OCI-LY7 (cell line): ENCODE measurements around the gene MERTK. TPM values are rescaled to one million over a fixed set of nuclear protein-coding genes. Genes with fewer than 3 reads are reported as not detected.

Source experiments
- BruUV-seq: library from RNA; stranded (reverse); fragments of 400-500 nt; replicated peaks from 2 replicates; lab custom pipeline; 2021; lab: Mats Ljungman, UMichigan
- CTCF ChIA-PET: fragments of 300-600 bp; sonication (Branson Sonifier 250); formaldehyde crosslinking; loops from one replicate; lab custom pipeline; 2022; ENCODE audit warnings: antibody characterized with exemption; ENCODE audit not compliant: unreplicated experiment; lab: Charles Lee
- POLR2A ChIA-PET: fragments of 300-600 bp; sonication (Branson Sonifier 250); formaldehyde crosslinking; loops from one replicate; lab custom pipeline; 2022; ENCODE audit warnings: antibody characterized with exemption; lab: Charles Lee
- DNase-seq: peaks from one replicate; pipeline ENCODE4 v3.0.0-alpha.2; 2015; ENCODE audit warnings: low spot score
- H2AFZ ChIP-seq: fragments of 200-600 bp; sonication (generic), shearing (Covaris generic); 2 replicates; pipeline ENCODE4 v1.6.1; 2014; ENCODE audit warnings: mild to moderate bottlenecking, antibody characterized with exemption, low read length, moderate library complexity
- H3K27ac ChIP-seq: fragments of 200-600 bp; sonication (generic); 2 replicates; pipeline ENCODE4 v1.5.1; 2014; ENCODE audit warnings: mixed run types, low read depth, mild to moderate bottlenecking, moderate library complexity, low read length, inconsistent platforms; ENCODE audit not compliant: poor library complexity, severe bottlenecking
- H3K36me3 ChIP-seq: fragments of 200-600 bp; sonication (generic); 2 replicates; pipeline ENCODE4 v1.6.1; 2014; ENCODE audit warnings: mild to moderate bottlenecking, antibody characterized with exemption, low read length, moderate library complexity, mixed read lengths; ENCODE audit not compliant: insufficient read depth
- H3K4me1 ChIP-seq: fragments of 200-600 bp; sonication (generic); 2 replicates; pipeline ENCODE4 v1.5.1; 2014; ENCODE audit warnings: mild to moderate bottlenecking, low read length; ENCODE audit not compliant: insufficient read depth, poor library complexity, severe bottlenecking
- H3K4me2 ChIP-seq: fragments of 200-600 bp; sonication (generic); 2 replicates; pipeline ENCODE4 v1.6.1; 2014; ENCODE audit warnings: mild to moderate bottlenecking, low read length
- H3K4me3 ChIP-seq: fragments of 200-600 bp; sonication (generic); 2 replicates; pipeline ENCODE4 v1.5.1; 2014; ENCODE audit warnings: mild to moderate bottlenecking, low read depth, low read length; ENCODE audit not compliant: poor library complexity, severe bottlenecking
- H3K79me2 ChIP-seq: fragments of 200-600 bp; sonication (generic); 2 replicates; pipeline ENCODE4 v1.6.1; 2016; ENCODE audit warnings: low read depth, mild to moderate bottlenecking, low read length, moderate library complexity, mixed read lengths; ENCODE audit not compliant: insufficient read depth
- H3K9me2 ChIP-seq: fragments of 200-600 bp; sonication (generic); 2 replicates; pipeline ENCODE4 v1.6.1; 2016; ENCODE audit warnings: mild to moderate bottlenecking, low read length, mixed read lengths; ENCODE audit not compliant: insufficient read depth
- H3K9me3 ChIP-seq: fragments of 200-600 bp; sonication (generic); 2 replicates; pipeline ENCODE4 v1.6.1; 2014; ENCODE audit warnings: mild to moderate bottlenecking, mixed run types, low read length, mixed read lengths
- H4K20me1 ChIP-seq: fragments of 200-600 bp; sonication (generic); 2 replicates; pipeline ENCODE4 v1.6.1; 2014; ENCODE audit warnings: mild to moderate bottlenecking, antibody characterized with exemption, low read length, moderate library complexity, mixed read lengths; ENCODE audit not compliant: insufficient read depth
- CTCF ChIP-seq: fragments of 200-600 bp; sonication (generic); conservative IDR thresholded peaks from 2 replicates; pipeline ENCODE4 v1.5.1; 2014; ENCODE audit warnings: mild to moderate bottlenecking, antibody characterized with exemption, low read length, moderate library complexity, mixed read lengths
- EZH2phosphoT487 ChIP-seq: fragments of 200-600 bp; sonication (generic); IDR thresholded peaks from 2 replicates; pipeline ENCODE4 v1.6.1; 2018; ENCODE audit warnings: low read depth, borderline replicate concordance, mild to moderate bottlenecking, mixed run types, antibody characterized with exemption, low read length, moderate library complexity, mixed read lengths
- intact Hi-C: fragments of 100-400 bp; cut with micrococcal nuclease; formaldehyde crosslinking; loops from one replicate; pipeline ENCODE4 v1.10.0; 2022; ENCODE audit not compliant: unreplicated experiment
- total RNA-seq, 2 experiments: library from RNA; depleted of rRNA in 1 of 2; stranded (reverse); fragments of >200 nt in 1 of 2; shearing (Covaris generic) in 1 of 2; gene quantifications; 2 replicates each; pipeline ENCODE4 v1.2.3, GENCODE V29; 2014 to 2022

The MERTK gene
- total RNA-seq, 2 experiments from 2014 or later, result 0.38 TPM; not detected in 1

DNA sequence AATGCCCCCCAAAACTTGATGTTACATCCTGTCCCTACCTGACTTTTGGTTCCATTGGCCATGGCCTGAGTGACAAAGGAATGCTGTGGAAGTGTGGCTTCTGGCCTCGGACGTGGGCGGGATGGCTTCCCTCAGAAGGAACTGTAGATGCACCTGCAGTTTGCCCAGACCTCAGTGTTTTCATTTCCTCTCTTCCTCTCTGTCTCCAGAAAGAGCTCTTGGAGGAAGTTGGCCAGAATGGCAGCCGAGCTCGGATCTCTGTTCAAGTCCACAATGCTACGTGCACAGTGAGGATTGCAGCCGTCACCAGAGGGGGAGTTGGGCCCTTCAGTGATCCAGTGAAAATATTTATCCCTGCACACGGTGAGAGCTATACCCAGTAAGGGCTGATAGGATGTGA, 95.6 kb downstream of the MERTK start:
- H3K27ac ChIP-seq, result no peak overlapping the region
- TF ChIP-seq EZH2phosphoT487 (no peak), CTCF (no peak)
- H3K4me3 ChIP-seq, result no peak overlapping the region
- no peaks in the 10 kb centered on the region for H4K20me1 ChIP-seq
- no peaks in the 10 kb centered on the region for H3K9me2 ChIP-seq
- DNase-seq, result no peak
- CTCF ChIA-PET, result no interaction called here
- POLR2A ChIA-PET, result no interaction called here
- no peaks in the 10 kb centered on the region for H3K79me2 ChIP-seq
- no peaks in the 10 kb centered on the region for H3K36me3 ChIP-seq
- H3K4me1 ChIP-seq, result no peaks in the 10 kb centered on the region
- intact Hi-C loops, result no loop called here
- no peaks in the 10 kb centered on the region for H3K9me3 ChIP-seq
- H2AFZ ChIP-seq, result no peak overlapping the region
- no peak overlapping the region for H3K4me2 ChIP-seq
- BruUV-seq, result no TSS peak

DNA sequence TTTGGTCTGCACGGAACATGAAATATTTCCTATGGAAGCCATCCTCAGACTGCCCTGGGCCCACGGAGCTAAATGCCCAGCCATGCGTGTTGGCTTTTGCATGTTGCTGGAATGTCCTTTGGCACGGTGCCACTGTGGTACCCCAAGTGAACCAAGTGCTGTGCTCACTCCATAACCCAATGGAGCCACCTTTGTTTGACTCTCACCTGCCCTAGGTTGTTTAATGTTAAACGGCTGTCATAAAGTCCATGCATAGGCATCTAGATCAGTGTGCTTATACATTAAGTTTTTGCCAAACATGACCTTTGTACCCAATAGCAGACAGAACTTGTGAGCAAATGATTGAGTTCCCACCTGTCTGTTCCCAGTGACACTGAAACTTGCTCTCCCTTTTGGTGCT, 96.7 kb downstream of the MERTK start:
- H2AFZ ChIP-seq, result no peak overlapping the region
- CTCF ChIA-PET, result no interaction called here
- no TSS peak for BruUV-seq
- H3K79me2 ChIP-seq, result no peaks in the 10 kb centered on the region
- no peak for DNase-seq
- no peak overlapping the region for H3K4me3 ChIP-seq
- TF ChIP-seq CTCF, result no peak
- H3K9me3 ChIP-seq, result no peaks in the 10 kb centered on the region
- no peaks in the 10 kb centered on the region for H3K4me1 ChIP-seq
- no peak overlapping the region for H3K27ac ChIP-seq
- no peaks in the 10 kb centered on the region for H3K36me3 ChIP-seq
- no peak overlapping the region for H3K4me2 ChIP-seq
- H4K20me1 ChIP-seq, result no peaks in the 10 kb centered on the region
- H3K9me2 ChIP-seq, result no peaks in the 10 kb centered on the region
- intact Hi-C loops, result no loop called here
- POLR2A ChIA-PET, result no interaction called here

- CTCF ChIA-PET, result no interaction called here
- intact Hi-C loops, result no loop called here
- Histone ChIP-seq H3K27ac (no peak overlapping the region), H3K9me2 (no peaks in the 10 kb centered on the region), H3K36me3 (no peaks in the 10 kb centered on the region), H4K20me1 (no peaks in the 10 kb centered on the region), H3K79me2 (no peaks in the 10 kb centered on the region), H3K4me1 (peaks cover 27% of the 10 kb centered on the region), H2AFZ (no peak overlapping the region), H3K4me3 (no peak overlapping the region), H3K4me2 (no peak overlapping the region), H3K9me3 (no peaks in the 10 kb centered on the region)
- POLR2A ChIA-PET, result no interaction called here
- no TSS peak for BruUV-seq
- TF ChIP-seq CTCF (no peak), EZH2phosphoT487 (no peak)
- no peak for DNase-seq
Observed at GRCh38 chr2:111999809-112000208, 101.4 kb downstream of the MERTK start.
